Measurements from ENCODE around the gene ENPP3.

DNA sequence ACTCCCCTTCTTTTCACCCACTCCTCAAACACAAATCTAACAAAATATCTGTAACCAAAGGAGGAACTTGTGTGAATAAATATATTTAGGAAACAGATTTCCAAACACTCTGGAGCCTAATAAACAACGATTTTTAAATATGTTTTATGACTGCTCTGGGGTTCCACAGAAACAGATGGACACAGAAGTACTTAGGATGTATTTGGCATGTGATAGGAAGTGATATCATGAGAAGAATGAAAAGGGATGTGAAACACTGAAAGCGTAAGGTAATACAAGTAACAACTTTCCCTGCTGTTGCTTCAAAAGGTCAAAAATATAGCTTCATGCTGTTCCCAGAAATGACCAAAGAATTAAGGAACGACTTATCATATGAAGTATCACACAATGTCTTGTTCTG, 144.6 kb downstream of the ENPP3 start:
- TF ChIP-seq FOXM1 (IDR thresholded peaks at IDR 0.05; ENCODE audit: borderline replicate concordance) = no peak
- no peak for TF ChIP-seq SP1 (IDR thresholded peaks at IDR 0.05)
- TF ChIP-seq BHLHE40 (IDR thresholded peaks at IDR 0.05; ENCODE audit: borderline replicate concordance) = no peak
- no peak for TF ChIP-seq TARDBP (IDR thresholded peaks at IDR 0.05)
- no peak for TF ChIP-seq ZNF384 (IDR thresholded peaks at IDR 0.05)
- no peak for TF ChIP-seq HDGF (IDR thresholded peaks at IDR 0.05; ENCODE audit: borderline replicate concordance)
- no peak for TF ChIP-seq FOXK2 (IDR thresholded peaks at IDR 0.05)
- no peak for TF ChIP-seq ELF4 (IDR thresholded peaks at IDR 0.05)
- no peak for TF ChIP-seq SUZ12 (IDR thresholded peaks at IDR 0.05)
- no peak for TF ChIP-seq LEF1 (IDR thresholded peaks at IDR 0.05; ENCODE audit: borderline replicate concordance)
- TF ChIP-seq L3MBTL2 (conservative IDR thresholded peaks at IDR 0.05) = no peak

Measured in HEK293T (cell line).